Neural crest cell (in vitro differentiated cells): ENCODE data around the gene SF3A1. TPM values are rescaled to one million over a fixed set of nuclear protein-coding genes. Genes with fewer than 3 reads are reported as not detected.

Experiments used
- DNase-seq: peaks from one replicate; pipeline ENCODE4 v3.0.0; 2021; ENCODE audit warnings: low read depth, mixed read lengths, low spot score
- H3K27ac Mint-ChIP-seq: one replicate; pipeline ENCODE4 v1.8.0; 2021; ENCODE audit warnings: mild to moderate bottlenecking, mixed read lengths; ENCODE audit not compliant: unreplicated experiment
- H3K27me3 Mint-ChIP-seq: 2 replicates; pipeline ENCODE4 v1.8.0; 2021; ENCODE audit warnings: low read depth, mild to moderate bottlenecking, mixed read lengths
- H3K36me3 Mint-ChIP-seq: 2 replicates; pipeline ENCODE4 v1.8.0; 2021; ENCODE audit warnings: low read depth, mild to moderate bottlenecking, mixed read lengths
- H3K4me1 Mint-ChIP-seq: 2 replicates; pipeline ENCODE4 v1.8.0; 2021; ENCODE audit warnings: mixed read lengths
- H3K4me3 Mint-ChIP-seq: one replicate; pipeline ENCODE4 v1.8.0; 2021; ENCODE audit warnings: mild to moderate bottlenecking, mixed read lengths
- H3K9me3 Mint-ChIP-seq: 2 replicates; pipeline ENCODE4 v1.8.0; 2021; ENCODE audit warnings: mixed read lengths
- CTCF ChIP-seq: fragments of 200-600 bp; sonication (generic); conservative IDR thresholded peaks from 2 replicates; pipeline ENCODE4 v1.5.0; 2021; ENCODE audit warnings: antibody characterized with exemption, mild to moderate bottlenecking
- total RNA-seq: library from RNA; stranded (reverse); gene quantifications from 2 replicates; pipeline ENCODE4 v1.2.1, GENCODE V29; 2021

SF3A1 gene
- total RNA-seq, 1 donor from 2014 or later, result 265 TPM

DNA sequence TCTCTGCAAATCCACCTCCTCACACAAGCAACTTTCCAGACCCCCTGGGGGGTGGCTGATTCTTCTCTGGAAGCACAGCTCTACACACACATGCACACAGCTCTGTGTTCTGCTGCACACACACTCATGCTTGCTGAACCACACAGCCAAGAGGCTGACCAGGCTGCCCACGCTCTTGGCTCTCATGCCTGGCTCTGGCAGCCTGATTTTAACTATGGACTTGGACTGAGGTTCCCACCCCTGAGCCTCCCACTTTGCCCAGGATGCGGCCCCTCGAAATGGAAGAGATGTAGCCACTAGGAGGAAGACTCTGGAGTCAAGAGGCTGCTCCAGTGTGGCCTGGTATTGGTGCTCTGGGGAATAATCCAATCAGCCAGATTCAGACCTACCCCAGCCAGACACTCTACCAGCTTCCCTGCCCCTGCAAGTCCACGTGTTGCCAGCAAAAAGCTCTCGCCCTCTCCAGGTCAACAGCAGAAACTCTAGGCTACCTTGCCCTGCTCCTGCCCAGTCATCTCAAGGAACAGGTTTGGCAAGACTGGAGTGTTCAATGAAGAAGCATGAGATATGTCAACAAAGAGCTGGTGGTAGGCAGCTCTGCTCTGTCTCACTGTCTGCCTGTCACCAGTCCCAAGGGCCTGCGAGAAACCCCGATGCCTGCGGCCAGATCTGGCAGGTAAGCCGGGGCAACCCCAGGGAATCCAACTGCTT, 58.5 kb downstream of the SF3A1 start:
- no peak overlapping the region for H3K4me3 Mint-ChIP-seq
- H3K27me3 Mint-ChIP-seq, result no peaks in the 10 kb centered on the region
- H3K27ac Mint-ChIP-seq, result no peak overlapping the region
- H3K36me3 Mint-ChIP-seq, result no peaks in the 10 kb centered on the region
- TF ChIP-seq CTCF, result no peak
- no peak for DNase-seq
- H3K9me3 Mint-ChIP-seq, result no peaks in the 10 kb centered on the region
- H3K4me1 Mint-ChIP-seq, result no peaks in the 10 kb centered on the region

- H3K27ac Mint-ChIP-seq, result no peak overlapping the region
- H3K27me3 Mint-ChIP-seq, result no peaks in the 10 kb centered on the region
- H3K36me3 Mint-ChIP-seq, result no peaks in the 10 kb centered on the region
- H3K4me3 Mint-ChIP-seq, result no peak overlapping the region
- H3K9me3 Mint-ChIP-seq, result no peaks in the 10 kb centered on the region
- H3K4me1 Mint-ChIP-seq, result no peaks in the 10 kb centered on the region
- no peak for TF ChIP-seq CTCF
- DNase-seq, result no peak
Measured at GRCh38 chr22:30297276-30297990, 59.3 kb downstream of the SF3A1 start.

GRCh38 chr22:30296833-30297232, 59.9 kb downstream of the SF3A1 start:
- no peaks in the 10 kb centered on the region for H3K27me3 Mint-ChIP-seq
- TF ChIP-seq CTCF, result no peak
- no peak overlapping the region for H3K4me3 Mint-ChIP-seq
- no peaks in the 10 kb centered on the region for H3K36me3 Mint-ChIP-seq
- H3K4me1 Mint-ChIP-seq, result no peaks in the 10 kb centered on the region
- H3K9me3 Mint-ChIP-seq, result no peaks in the 10 kb centered on the region
- no peak for DNase-seq
- H3K27ac Mint-ChIP-seq, result no peak overlapping the region

GRCh38 chr22:30296324-30296723, 60.4 kb downstream of the SF3A1 start:
- DNase-seq, result no peak
- Mint-ChIP-seq H3K27me3 (no peaks in the 10 kb centered on the region), H3K4me3 (no peak overlapping the region), H3K36me3 (no peaks in the 10 kb centered on the region), H3K4me1 (no peaks in the 10 kb centered on the region), H3K27ac (no peak overlapping the region), H3K9me3 (no peaks in the 10 kb centered on the region)
- no peak for TF ChIP-seq CTCF

GRCh38 chr22:30295576-30295975, 61.1 kb downstream of the SF3A1 start:
- TF ChIP-seq CTCF, result no peak
- no peak overlapping the region for H3K27ac Mint-ChIP-seq
- H3K4me1 Mint-ChIP-seq, result no peaks in the 10 kb centered on the region
- H3K27me3 Mint-ChIP-seq, result no peaks in the 10 kb centered on the region
- no peak overlapping the region for H3K4me3 Mint-ChIP-seq
- no peaks in the 10 kb centered on the region for H3K9me3 Mint-ChIP-seq
- no peaks in the 10 kb centered on the region for H3K36me3 Mint-ChIP-seq
- no peak for DNase-seq
